IMR-90 (cell line): ENCODE measurements around the gene EID3. TPM values are rescaled to one million over a fixed set of nuclear protein-coding genes. Genes with fewer than 3 reads are reported as not detected.

ENCODE experiments used
- ATAC-seq: fragments of 200-7000 bp; cut with Tn5 transposase; 2 replicates; pipeline ENCODE4 v1.9.1; 2020; ENCODE audit warnings: low read depth, mild to moderate bottlenecking, moderate library complexity
- BruUV-seq: library from RNA; stranded (reverse); fragments of 400-500 nt; replicated peaks from 2 replicates; lab custom pipeline; 2021; lab: Mats Ljungman, UMichigan
- CTCF ChIA-PET: fragments of 300-600 bp; formaldehyde crosslinking; extraction: SDS; loops from one replicate; lab custom pipeline; 2021; ENCODE audit warnings: antibody characterized with exemption; lab: Yijun Ruan, JAX
- POLR2A ChIA-PET: fragments of 300-600 bp; sonication (Branson Sonifier 250); formaldehyde crosslinking; loops from one replicate; lab custom pipeline; 2022; ENCODE audit warnings: antibody characterized with exemption; ENCODE audit not compliant: unreplicated experiment; lab: Charles Lee
- DNase-seq: peaks from one replicate; pipeline ENCODE4 v3.0.0; 2013
- H2AFZ ChIP-seq: replicated peaks from 2 replicates; pipeline ENCODE3; 2013; ENCODE audit warnings: low read length, mild to moderate bottlenecking; ENCODE audit not compliant: poor library complexity
- H2AK5ac ChIP-seq: 2 replicates; pipeline ENCODE4 v1.6.1; 2013; ENCODE audit warnings: low read depth, low read length, inconsistent platforms
- H2AK9ac ChIP-seq: replicated peaks from 2 replicates; pipeline ENCODE3; 2013; ENCODE audit warnings: mild to moderate bottlenecking, low read depth, low read length, moderate library complexity; ENCODE audit not compliant: poor library complexity
- H2BK120ac ChIP-seq: 2 replicates; pipeline ENCODE4 v1.6.1; 2013; ENCODE audit warnings: low read depth, low read length, inconsistent platforms
- H2BK15ac ChIP-seq: 3 replicates; pipeline ENCODE4 v1.6.1; 2013; ENCODE audit warnings: low read depth, low read length, inconsistent platforms
- H2BK20ac ChIP-seq: 2 replicates; pipeline ENCODE4 v1.6.1; 2013; ENCODE audit warnings: low read depth, mild to moderate bottlenecking, inconsistent platforms, low read length, moderate library complexity
- H2BK5ac ChIP-seq: 2 replicates; pipeline ENCODE4 v1.6.1; 2013; ENCODE audit warnings: mild to moderate bottlenecking, low read depth, low read length, inconsistent platforms; ENCODE audit not compliant: poor library complexity, severe bottlenecking
- H3K14ac ChIP-seq: replicated peaks from 2 replicates; pipeline ENCODE4 v1.6.1; 2013; ENCODE audit warnings: low read depth, low read length, inconsistent platforms
- H3K18ac ChIP-seq: 2 replicates; pipeline ENCODE4 v1.6.1; 2013; ENCODE audit warnings: low read depth, low read length, control low read depth
- H3K23ac ChIP-seq: 2 replicates; pipeline ENCODE4 v1.6.1; 2013; ENCODE audit warnings: low read depth, low read length, inconsistent platforms
- H3K27ac ChIP-seq: 2 replicates; pipeline ENCODE4 v1.5.1; 2013; ENCODE audit warnings: mild to moderate bottlenecking, control low read depth, low read length; ENCODE audit not compliant: insufficient read depth
- H3K27me3 ChIP-seq: 2 replicates; pipeline ENCODE4 v1.6.1; 2013; ENCODE audit warnings: low read length; ENCODE audit not compliant: control insufficient read depth, insufficient read depth
- H3K36me3 ChIP-seq: 2 replicates; pipeline ENCODE4 v1.6.1; 2013; ENCODE audit warnings: low read length, mixed read lengths; ENCODE audit not compliant: control insufficient read depth, insufficient read depth
- H3K4ac ChIP-seq: 2 replicates; pipeline ENCODE4 v1.6.1; 2013; ENCODE audit warnings: low read depth, low read length, inconsistent platforms
- H3K4me1 ChIP-seq: 2 replicates; pipeline ENCODE4 v1.6.1; 2013; ENCODE audit warnings: low read length, mixed read lengths; ENCODE audit not compliant: control insufficient read depth, insufficient read depth
- H3K4me2 ChIP-seq: 2 replicates; pipeline ENCODE4 v1.6.1; 2013; ENCODE audit warnings: low read depth, mild to moderate bottlenecking, control low read depth, low read length, moderate library complexity
- H3K4me3 ChIP-seq: 2 replicates; pipeline ENCODE4 v1.5.1; 2013; ENCODE audit warnings: low read depth, mild to moderate bottlenecking, control low read depth, low read length, moderate library complexity; ENCODE audit not compliant: insufficient read depth
- H3K56ac ChIP-seq: 2 replicates; pipeline ENCODE4 v1.6.1; 2013; ENCODE audit warnings: low read length, inconsistent platforms; ENCODE audit not compliant: insufficient read depth; ENCODE audit errors: extremely low read depth
- H3K79me1 ChIP-seq, 2 experiments: 2 replicates each; pipeline ENCODE4 v1.6.1; 2013; ENCODE audit warnings: low read length in 2 of 2, inconsistent platforms in 1 of 2, low read depth in 1 of 2
- H3K9ac ChIP-seq: 2 replicates; pipeline ENCODE4 v1.6.1; 2013; ENCODE audit warnings: low read depth, low read length, control low read depth
- H3K9me1 ChIP-seq: 2 replicates; pipeline ENCODE4 v1.6.1; 2013; ENCODE audit warnings: low read length, inconsistent platforms; ENCODE audit not compliant: insufficient read depth
- H3K9me3 ChIP-seq: 2 replicates; pipeline ENCODE4 v1.6.1; 2013; ENCODE audit warnings: low read length; ENCODE audit not compliant: control insufficient read depth, insufficient read depth
- H4K20me1 ChIP-seq: 2 replicates; pipeline ENCODE4 v1.6.1; 2013; ENCODE audit warnings: low read length, inconsistent platforms; ENCODE audit not compliant: insufficient read depth
- H4K5ac ChIP-seq: 2 replicates; pipeline ENCODE4 v1.6.1; 2013; ENCODE audit warnings: mild to moderate bottlenecking, low read depth, low read length, control low read depth
- H4K8ac ChIP-seq, 2 experiments: 2 replicates each; pipeline ENCODE4 v1.6.1; 2013; ENCODE audit warnings: low read depth in 2 of 2, low read length in 2 of 2, control low read depth in 1 of 2, inconsistent platforms in 1 of 2
- H4K91ac ChIP-seq: 2 replicates; pipeline ENCODE4 v1.6.1; 2013; ENCODE audit warnings: low read depth, low read length, inconsistent platforms; ENCODE audit not compliant: insufficient read depth
- CEBPB ChIP-seq: IDR thresholded peaks from 2 replicates; pipeline ENCODE4 v1.6.1; 2012; ENCODE audit warnings: low read depth, low read length, improper control_type of control experiment
- MAZ ChIP-seq: IDR thresholded peaks from 2 replicates; pipeline ENCODE4 v1.6.1; 2012; ENCODE audit warnings: low read depth, mild to moderate bottlenecking, low read length, improper control_type of control experiment, moderate library complexity, borderline replicate concordance
- RFX5 ChIP-seq: IDR thresholded peaks from 2 replicates; pipeline ENCODE4 v1.8.0; 2012; ENCODE audit warnings: low read depth, mild to moderate bottlenecking, low read length, moderate library complexity
- WGBS, 2 experiments: methylation state at CpG; one replicate each; pipeline versions ENCODE4 v1.1.5 to v1.1.7; 2013; ENCODE audit warnings: missing lambda C conversion rate in 2 of 2; ENCODE audit not compliant: insufficient read length in 1 of 2; ENCODE audit errors: extremely low coverage in 2 of 2; 5-methylcytosine and 5-hydroxymethylcytosine counted together
- dilution Hi-C: fragments of 300-500 bp; cut with HindIII; formaldehyde crosslinking; loops from one replicate; pipeline ENCODE4 v1.14.3; 2018; ENCODE audit warnings: low sequenced_read_pairs; ENCODE audit not compliant: unreplicated experiment
- in situ Hi-C: fragments of 300-500 bp; cut with MboI; formaldehyde crosslinking; loops from 3 replicates; pipeline ENCODE4 v1.14.3; 2019; ENCODE audit warnings: low sequenced_read_pairs, inconsistent platforms, mixed read lengths
- intact Hi-C: fragments of 100-400 bp; cut with micrococcal nuclease; formaldehyde crosslinking; loops from 2 replicates; pipeline ENCODE4 v1.10.0; 2022
- polyA plus RNA-seq, 3 experiments: library from polyadenylated mRNA; depleted of rRNA; stranded (reverse); fragments of >200 nt; gene quantifications; 2 replicates each; pipeline ENCODE4 v1.2.3, GENCODE V29; 2012; ENCODE audit warnings: low replicate concordance in 1 of 3
- total RNA-seq: library from RNA; depleted of rRNA; stranded (reverse); fragments of >200 nt; gene quantifications from 2 replicates; pipeline ENCODE4 v1.2.3, GENCODE V29; 2012
- TF ChIP-seq, protein P1 (sequence below): fragments of 150-350 bp; IDR thresholded peaks from 2 replicates; pipeline ENCODE4 v1.6.1; 2017; ENCODE audit warnings: mild to moderate bottlenecking, antibody characterized with exemption, low read length, low read depth

The EID3 gene
- total and polyA plus RNA-seq, 2 of the 4 experiments (the other 2 are of a cell fraction), result 2.2 to 4.1 TPM

GRCh38 chr12:104314242-104314614, 10.7 kb downstream of the EID3 start (continued):
- TF ChIP-seq, protein P1, sequence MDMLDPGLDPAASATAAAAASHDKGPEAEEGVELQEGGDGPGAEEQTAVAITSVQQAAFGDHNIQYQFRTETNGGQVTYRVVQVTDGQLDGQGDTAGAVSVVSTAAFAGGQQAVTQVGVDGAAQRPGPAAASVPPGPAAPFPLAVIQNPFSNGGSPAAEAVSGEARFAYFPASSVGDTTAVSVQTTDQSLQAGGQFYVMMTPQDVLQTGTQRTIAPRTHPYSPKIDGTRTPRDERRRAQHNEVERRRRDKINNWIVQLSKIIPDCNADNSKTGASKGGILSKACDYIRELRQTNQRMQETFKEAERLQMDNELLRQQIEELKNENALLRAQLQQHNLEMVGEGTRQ, result no peak
- TF ChIP-seq CEBPB, result peak; percentile 61; the same call in 1 of the 2 replicates
- TF ChIP-seq RFX5, result no peak

- Histone ChIP-seq H2AK9ac (no peak overlapping the region), H2BK20ac (no peak overlapping the region), H3K9me3 (no peaks in the 10 kb centered on the region), H2AK5ac (no peak overlapping the region), H4K8ac (no peak overlapping the region), H4K5ac (no peak overlapping the region), H2BK5ac (peak overlapping the region; percentile 67), H3K27me3 (no peaks in the 10 kb centered on the region), H3K23ac (no peak overlapping the region), H3K4ac (no peak overlapping the region), H3K14ac (no peak overlapping the region), H3K56ac (no peak overlapping the region), H4K20me1 (peaks cover 85% of the 10 kb centered on the region), H3K9me1 (peaks cover 8% of the 10 kb centered on the region; the same call in 1 of the 2 replicates), H2BK15ac (no peak overlapping the region), H3K4me3 (no peak overlapping the region), H2BK120ac (no peak overlapping the region), H3K9ac (no peak overlapping the region), H3K4me2 (peak overlapping the region; percentile 83), H4K91ac (no peak overlapping the region), H2AFZ (no peak overlapping the region), H3K18ac (no peak overlapping the region), H3K79me1 (peaks cover 29 to 68% of the 10 kb centered on the region in 2 experiments), H3K36me3 (peaks cover 65% of the 10 kb centered on the region), H3K27ac (peak overlapping the region; percentile 60; the same call in 1 of the 2 replicates), H3K4me1 (peaks cover 13% of the 10 kb centered on the region)
- ATAC-seq (peak; percentile 19), DNase-seq (peak; percentile 49)
- in situ Hi-C loops (no loop called here), dilution Hi-C loops (no loop called here), intact Hi-C loops (no loop called here)
- ChIA-PET POLR2A (interaction anchor here (0.6 kb wide), 1 partner anchor 177 kb away, joined by 8 read pairs; no protein-coding TSS in a partner anchor), CTCF (interaction anchor here (0.5 kb wide), 1 partner anchor 45 kb away, joined by 3 read pairs; no protein-coding TSS in a partner anchor)
- TF ChIP-seq MAZ, result no peak
- 63% methylated on average over 2 of the region's 10 CpGs; no CpG with 5 or more reads in 1 of the 2 experiments for WGBS, 2 experiments
- no TSS peak for BruUV-seq
These were observed 12.0 kb downstream of the EID3 start for GRCh38 chr12:104315326-104316224.
